Measurements from ENCODE around the gene SIGLEC11.

The SIGLEC11 gene

DNA sequence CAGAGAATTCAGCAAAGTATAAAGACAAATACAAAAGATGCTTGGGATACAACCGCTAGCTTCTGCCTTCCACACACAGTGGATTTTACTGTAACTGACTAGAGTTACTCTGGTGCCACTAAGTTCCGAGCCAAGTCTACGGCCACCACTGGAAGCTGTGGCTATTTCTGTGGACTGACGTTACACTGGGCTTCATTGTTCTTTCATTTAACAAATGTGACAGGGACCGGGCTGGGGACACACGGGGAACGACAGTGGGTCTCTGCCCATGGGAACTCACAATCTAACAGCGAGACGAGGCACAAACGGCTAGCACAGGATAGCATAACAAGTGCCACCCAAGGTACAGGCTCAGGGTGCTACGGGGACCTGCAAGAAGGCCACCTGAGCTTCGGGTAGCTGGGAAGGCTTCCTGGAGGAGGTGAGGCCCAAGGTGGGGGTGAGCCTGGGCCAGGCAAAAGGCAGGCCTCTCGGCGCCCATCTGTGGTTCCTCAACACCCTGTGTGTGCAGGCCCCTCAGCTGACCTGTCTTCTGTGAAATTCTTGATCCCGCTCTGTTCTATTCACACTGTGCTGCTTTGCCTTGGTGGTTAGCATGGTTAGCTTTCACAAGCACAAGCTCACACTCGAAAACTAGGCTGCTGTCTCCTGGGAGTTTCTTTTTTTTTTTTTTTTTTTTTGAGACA, 54.0 kb downstream of the SIGLEC11 start:
- Histone ChIP-seq H3K4me3 (ENCODE audit: low read depth, low read length) (no peak overlapping the region), H3K9ac (ENCODE audit: low read depth, low read length) (no peak overlapping the region), H3K36me3 (ENCODE audit: control insufficient read depth, insufficient read depth, low read length) (peaks cover 38% of the 10 kb centered on the region), H3K9me3 (ENCODE audit: control insufficient read depth, insufficient read depth, low read length) (no peaks in the 10 kb centered on the region), H3K27me3 (ENCODE audit: control insufficient read depth, insufficient read depth, low read length) (no peaks in the 10 kb centered on the region), H3K4me1 (ENCODE audit: control insufficient read depth, insufficient read depth, low read length) (peaks cover 7% of the 10 kb centered on the region)

DNA sequence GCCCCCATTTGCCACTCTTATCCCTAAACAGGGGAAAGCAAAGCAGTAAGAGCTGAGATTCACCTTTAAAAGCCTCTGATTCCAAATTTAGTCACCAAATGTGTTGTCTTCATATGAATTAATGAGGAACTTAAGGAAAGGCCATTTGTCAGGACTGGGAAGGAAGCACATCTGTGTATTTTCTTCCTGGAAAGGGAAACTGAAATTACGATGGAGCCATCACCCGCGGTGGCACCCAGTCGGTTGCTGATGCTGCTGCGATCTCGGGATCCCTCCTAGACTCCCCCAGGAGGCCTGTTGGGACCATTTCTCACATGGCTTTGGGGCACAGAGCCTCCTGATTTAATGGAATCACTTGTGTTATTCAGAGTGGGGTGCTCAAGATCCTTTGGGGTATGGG, 56.8 kb downstream of the SIGLEC11 start:
- Histone ChIP-seq H3K4me3 (ENCODE audit: low read depth, low read length) (no peak overlapping the region), H3K9ac (ENCODE audit: low read depth, low read length) (no peak overlapping the region), H3K4me1 (ENCODE audit: control insufficient read depth, insufficient read depth, low read length) (peaks cover 7% of the 10 kb centered on the region), H3K27me3 (ENCODE audit: control insufficient read depth, insufficient read depth, low read length) (no peaks in the 10 kb centered on the region), H3K36me3 (ENCODE audit: control insufficient read depth, insufficient read depth, low read length) (peaks cover 21% of the 10 kb centered on the region), H3K9me3 (ENCODE audit: control insufficient read depth, insufficient read depth, low read length) (no peaks in the 10 kb centered on the region)
